Measurements from ENCODE around the gene FHL2.
A peak's percentile ranks its signal among the peaks of the same experiment; 100 is the strongest.
"Not testable (repeated sequence)": the region's sequence is repeated elsewhere in the genome, so short reads cannot be mapped to it uniquely, and the experiment has no call there.

Gene FHL2

DNA sequence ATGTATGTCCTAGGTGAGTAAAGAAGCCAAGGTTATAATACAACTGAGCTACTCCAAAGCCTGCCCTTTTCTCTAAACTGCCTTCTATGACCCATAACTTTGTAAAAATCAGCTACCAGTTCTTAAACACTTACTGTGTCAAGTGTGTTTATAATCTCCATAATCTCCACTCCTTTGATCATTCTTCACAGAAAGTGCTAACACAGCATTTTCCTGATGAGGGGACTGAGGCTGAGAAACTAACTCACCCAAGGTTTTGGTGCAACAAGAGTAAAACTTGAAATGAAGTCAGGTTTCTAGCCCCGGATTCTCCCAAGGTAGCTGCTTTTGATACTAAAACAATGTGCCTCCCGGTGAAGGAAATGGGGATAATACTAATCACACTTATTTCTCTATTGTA lies 63.4 kb downstream of the FHL2 start:
- DNase-seq = no peak

DNA sequence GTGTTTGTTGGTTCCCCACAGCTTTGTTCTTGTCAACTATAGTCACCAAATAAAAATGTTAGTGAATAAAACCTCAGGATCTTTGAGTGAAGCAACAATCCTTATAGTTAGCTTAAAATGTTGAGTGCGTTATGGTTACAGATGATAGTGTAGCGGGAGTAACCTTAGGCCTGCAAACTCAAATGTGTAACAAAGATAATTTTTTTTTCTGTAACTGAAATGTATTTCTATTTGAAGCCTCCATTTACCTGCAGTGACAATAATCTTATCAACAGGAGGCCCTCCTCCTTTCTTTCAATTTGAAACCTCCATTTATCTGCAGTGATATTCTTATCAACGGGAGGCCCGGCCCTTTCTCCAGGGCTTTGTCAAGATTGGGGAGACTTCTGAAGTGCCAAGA lies 64.6 kb downstream of the FHL2 start:
- DNase-seq = no peak

DNA sequence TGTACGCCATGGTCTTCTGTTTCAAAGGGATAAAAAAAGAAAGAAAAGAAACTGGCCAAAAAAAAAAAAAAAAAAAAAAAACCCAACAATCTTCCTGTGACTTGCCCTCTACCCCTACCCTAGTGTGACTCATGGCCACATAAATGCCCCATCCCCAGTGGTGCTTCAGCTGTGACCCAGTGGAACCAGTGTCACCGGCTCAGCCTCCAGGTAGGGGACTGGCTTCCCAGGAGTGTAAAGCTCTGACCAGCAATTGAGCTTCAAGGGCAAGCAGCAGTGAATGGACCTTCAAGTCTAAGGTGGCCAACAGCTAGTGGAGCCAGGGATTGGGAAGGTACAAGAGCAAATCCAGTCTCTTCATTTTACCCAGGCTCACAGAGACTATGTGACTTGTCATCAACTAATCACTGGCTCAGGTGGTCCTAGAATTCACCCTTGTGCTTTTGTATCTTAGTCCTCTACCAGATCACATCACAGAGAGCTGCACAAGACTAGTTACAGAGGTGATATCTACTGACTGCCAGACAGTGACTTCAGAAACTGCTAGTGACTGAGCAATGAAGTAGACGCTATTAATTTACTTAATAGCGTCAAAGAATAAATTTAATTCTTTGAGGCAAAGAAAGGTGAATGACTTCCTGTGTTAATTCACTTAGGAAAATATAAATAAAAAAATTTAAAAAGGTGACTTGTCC lies 68.0 kb downstream of the FHL2 start:
- no peak for DNase-seq

DNA sequence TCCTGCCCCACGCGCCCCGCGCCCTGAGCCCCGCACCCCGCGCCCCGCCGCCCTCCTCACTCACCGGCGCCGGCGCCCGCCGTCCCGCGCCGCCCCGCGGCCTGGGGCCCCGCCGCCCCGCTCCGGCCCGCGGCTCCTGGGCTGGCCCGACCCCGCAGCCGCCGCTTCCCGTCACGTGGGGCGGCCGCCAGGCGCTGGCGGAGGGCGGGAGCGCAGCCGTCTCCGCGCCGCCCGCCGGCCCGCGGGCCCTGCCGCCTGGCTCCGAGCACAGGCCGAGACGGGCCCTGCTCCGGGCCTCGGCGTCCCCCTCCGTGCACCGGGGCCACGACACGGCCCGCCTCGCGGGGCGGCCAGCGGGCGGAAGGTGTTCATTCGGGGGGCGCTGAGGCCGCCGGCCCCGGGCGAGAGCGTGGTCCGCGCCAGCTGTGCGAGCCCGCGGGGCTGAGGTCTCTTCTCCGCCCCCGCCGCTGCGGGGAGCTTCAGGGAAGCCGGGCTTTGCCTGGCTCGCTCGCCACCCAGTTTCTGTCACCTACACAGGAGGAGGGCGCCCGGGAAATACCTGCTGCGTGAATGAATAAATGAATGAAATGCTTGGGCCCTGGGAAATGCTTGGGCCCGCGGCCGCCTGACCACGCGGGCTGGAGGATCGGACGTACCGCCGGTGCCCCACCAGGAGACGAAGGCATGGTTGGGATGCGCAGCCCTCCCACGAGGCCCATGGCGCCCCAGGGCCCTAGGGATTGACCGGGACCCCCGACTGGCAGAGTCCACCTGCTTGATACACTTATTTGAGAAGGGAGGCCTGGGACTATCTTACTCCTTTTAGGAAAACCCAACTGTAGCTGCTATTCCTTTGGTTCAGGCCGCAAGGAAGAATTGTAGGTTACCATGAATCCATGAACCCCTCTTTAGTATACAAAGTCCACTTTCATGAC lies 69.0 kb downstream of the FHL2 start, which contains the start of gene TGFBRAP1:
Gene TGFBRAP1, minus strand, starts transcription at position 175 of the 935 bp plus-strand sequence. CDS start 21,434 bp downstream, outside the sequence.
- peak; percentile 34 for DNase-seq

DNA sequence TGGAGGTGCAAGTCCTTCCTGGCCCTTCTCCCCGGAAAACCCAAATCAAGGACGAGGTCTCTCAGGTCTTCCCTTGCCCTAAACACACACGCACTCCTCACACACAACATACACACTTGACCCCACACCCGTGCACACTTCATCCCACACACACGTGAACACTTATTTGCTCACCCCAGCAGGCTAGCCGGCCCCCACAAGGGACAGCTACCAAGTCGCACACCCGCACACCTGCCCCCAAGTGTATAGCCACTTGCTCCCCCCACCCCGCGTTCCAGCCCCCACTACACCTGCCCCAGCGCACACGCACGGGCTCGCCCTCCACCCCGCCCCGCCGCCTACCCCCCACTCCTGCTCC lies 69.7 kb downstream of the FHL2 start:
- DNase-seq = no peak

DNA sequence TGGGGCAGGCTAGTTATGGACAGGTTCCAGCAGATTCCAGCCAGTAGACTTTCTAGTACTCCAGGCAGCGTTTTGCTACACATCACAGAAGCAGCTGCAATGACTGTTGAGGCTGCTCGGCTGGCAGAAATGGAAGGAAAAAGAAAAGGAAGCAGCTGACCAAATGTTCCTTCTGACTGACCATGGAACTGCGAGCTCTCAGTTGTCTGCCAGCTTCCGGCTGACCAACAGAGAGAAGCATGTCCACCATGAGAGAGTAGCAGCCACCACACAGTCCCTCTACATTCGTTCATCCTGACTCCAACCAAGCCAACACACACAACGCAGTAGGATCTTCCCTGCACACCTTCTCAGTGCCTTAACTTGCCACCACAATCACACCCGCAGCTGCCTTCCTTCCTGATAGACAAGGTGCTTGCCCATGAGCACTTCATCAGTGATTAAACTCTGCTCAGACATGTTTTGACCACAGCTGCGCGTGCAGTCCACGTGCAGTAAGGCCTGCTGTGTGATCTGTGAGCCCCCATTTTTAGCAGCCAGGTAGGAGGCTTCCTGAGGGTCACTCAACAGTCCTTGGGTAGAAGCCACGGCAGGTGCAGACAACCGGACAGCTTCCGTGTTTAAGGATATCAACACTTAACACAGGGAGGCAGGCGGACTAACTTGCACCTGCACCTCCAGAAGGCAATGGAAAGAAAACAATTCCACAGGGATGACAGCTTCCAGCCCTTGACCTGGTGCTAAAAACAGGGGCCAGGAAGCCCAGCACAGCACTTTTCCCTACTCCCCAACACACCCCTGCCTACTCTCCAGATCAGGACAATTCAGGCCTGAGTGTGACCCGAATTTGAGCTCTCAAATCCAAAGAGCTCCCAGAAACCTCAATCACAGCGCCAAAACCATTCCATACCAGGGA lies 70.3 kb downstream of the FHL2 start:
- no peak for DNase-seq

DNA sequence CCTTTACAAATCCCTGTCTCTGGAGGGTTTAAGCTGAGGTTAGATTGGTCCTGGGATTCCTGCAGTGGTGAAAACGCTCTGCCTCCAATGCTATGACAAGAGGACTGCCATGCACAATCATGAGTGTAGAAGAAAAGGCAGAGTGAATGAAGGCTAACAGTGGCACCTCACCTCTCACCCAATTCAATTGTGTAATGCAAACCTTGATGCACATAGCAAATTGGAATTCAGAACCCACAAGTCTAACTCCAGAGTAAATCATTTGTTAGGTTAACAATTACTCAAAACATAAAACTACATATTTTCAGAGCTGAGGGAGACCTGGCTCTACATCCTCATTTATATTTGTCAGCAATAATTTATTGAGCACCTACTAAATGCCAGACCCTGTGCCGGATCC lies 71.2 kb downstream of the FHL2 start:
- DNase-seq = no peak

DNA sequence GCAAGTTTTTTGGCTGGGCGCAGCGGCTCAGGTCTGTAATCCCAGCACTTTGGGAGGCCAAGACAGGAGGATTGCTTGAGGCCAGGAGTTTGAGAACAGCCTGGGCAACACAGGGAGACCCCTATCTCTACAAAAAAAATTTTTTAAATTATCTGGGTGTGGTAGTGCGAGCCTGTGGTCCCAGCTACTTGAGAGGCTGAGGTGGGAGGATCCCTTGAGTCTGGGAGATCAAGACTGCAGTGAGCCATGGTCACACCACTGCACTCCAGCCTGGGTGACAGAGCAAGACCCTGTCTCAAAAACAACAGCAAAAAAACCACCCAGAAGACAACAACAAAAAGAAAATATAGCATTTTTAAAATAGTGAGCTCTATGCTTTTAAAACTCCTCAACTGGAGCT lies 71.6 kb downstream of the FHL2 start:
- DNase-seq = not testable (repeated sequence)

DNA sequence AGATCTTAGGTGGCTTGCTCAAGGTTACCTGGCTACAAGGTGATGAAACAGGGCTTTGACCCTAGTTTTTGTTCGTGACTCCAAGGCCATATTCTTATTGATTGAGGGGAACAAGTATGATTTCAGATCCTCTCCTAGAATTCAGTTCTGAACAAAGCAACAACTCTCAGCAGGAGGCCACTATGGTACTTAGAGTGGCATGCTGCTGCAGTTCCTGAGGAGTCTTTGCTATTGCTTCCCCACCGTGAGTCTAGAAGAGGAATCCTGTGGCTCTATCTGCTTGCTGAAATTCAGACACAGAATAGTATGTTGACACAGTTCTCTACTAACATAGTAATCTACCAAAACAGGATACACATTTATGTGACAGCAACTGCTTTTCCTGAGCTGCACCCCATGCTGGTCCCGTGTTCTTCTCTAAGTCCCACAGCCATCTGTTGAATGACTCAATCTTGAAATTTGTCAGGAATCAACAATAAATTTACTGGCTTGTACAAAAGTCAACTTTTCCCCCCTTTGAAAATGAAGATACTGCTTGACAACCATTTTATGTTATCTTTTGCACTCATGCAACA lies 73.4 kb downstream of the FHL2 start:
- DNase-seq = no peak

DNA sequence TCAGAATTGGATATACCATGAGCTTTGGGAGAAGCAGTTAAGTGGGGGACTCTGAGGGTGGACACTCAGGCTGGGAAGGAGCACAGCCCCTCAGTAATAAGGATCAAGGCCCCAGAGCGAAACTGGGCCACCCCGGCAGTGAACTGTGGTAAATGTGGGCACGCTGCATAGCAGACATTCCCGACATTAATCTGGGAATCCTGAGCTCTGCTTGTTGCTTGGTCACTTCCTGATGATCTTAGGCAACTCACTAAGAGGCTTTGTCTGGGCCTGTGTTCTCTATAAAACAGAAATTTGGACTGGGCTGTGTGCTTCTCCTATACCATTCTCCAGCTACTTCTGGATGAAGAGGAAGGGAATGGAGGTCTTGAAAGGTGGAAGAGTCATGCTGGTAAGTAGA lies 74.1 kb downstream of the FHL2 start:
- no peak for DNase-seq

DNA sequence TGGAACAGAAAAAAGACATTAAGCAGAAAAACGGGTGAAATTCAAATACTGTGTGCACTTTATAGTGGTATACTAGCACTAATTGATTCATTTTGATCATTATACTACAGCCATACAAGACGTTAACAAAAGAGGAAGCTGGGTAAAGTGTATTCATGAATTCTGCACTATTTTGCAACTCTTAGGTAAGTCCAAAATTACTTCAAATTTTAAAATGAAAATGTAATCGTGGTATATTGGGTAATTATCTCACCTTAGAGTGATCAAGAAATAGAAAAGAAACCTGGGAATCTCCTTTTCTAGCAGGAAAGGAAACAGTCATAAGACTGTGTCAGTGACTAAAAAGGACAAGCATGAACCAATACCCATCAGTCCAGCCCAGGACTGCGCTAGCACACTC lies 74.8 kb downstream of the FHL2 start:
- DNase-seq = no peak

DNA sequence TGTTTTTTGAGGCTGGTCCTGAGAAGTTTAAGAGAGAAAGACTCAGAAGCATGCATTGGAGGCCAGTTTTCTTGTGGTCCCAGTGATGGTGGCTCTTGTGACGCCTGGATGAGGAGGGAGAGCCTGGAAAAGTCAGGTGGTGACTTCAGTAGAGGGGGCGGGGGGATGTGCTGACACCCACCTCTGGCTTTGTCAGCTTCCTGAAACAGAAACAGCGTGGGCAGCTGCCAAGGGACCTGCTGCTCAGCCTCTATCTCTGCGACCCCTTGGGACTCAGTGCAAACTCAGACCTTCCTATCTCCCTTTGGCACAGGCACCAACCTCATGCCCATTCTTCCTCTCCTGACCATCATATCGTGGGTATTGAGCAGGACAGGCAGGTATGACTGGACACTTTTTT lies 75.7 kb downstream of the FHL2 start:
- no peak for DNase-seq

DNA sequence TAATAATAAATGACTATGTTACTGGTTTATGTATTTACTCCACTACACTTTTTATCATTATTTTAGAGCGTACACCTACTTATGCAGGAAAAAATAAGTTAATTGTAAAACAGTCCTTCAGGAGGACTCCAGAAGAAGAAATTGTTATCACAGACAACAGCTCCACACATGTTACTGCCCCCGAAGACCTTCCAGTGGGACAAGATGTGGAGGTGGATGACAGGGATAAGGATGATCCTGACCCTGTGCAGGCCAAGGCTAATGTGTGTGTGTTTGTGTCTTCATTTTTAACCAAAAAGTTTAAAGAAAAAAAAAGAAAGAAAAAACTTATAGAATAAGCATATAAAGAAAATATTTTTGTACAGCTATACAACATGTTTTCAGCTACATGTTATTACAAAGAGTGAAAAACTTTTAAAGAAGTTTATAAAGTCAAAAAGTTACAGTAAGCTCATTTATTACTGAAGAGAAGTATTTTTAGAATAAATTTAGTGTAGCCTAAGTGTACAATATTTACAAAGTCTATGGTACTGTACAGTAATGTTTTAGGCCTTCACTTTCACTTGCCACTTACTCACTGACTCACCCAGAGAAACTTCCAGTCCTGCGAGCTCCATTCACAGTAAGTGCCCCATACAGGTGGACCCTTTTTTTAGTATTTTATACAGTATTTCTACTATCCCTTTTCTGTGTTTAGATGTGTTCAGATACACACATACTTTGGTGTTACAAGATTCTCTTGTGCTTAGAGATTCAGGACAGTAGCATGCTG lies 76.8 kb downstream of the FHL2 start:
- DNase-seq = no peak

DNA sequence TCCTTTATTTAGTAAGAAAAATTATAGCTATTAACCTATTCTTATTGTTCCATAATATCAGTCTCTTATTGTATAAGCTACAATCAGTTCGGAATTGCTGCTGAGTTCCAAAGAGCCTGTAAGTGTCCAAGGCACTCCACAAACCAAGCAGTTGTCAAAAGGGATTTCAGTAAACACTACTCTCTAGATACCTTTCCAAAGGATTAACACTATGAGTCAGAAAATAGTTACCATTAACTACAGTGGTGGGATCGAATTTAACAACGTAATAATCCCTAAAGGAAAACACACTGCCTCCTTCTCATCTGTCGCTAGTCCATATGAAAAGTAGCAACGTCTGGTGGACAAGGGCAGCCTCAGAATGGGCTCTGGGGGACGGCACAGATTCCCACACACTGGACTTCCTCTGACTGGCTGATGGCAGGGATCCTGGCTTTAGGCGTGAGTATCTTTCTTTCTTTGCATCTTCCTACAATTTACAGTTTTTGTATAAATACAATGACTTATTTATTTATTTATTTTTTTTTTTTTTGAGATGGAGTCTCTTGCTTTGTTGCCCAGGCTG lies 78.1 kb downstream of the FHL2 start:
- no peak for DNase-seq

DNA sequence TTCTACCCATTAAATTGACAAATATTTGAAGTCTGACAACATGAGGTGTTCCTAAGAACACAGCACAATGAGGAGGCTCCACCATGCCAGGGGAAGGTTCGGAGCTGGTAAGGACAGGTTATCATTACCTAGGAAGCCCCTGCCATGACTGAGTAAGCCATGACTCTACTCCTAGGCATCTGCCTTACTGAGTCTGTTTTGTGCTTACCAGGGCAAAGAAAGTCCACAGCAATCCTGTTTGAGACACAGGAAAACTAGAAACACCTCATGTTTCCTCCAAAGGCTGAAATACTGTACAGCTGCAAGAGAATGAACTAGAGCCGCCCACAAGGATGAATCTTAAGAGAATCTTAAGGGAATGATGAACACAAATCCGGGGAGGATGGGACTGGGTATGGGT lies 80.9 kb downstream of the FHL2 start:
- no peak for DNase-seq

DNA sequence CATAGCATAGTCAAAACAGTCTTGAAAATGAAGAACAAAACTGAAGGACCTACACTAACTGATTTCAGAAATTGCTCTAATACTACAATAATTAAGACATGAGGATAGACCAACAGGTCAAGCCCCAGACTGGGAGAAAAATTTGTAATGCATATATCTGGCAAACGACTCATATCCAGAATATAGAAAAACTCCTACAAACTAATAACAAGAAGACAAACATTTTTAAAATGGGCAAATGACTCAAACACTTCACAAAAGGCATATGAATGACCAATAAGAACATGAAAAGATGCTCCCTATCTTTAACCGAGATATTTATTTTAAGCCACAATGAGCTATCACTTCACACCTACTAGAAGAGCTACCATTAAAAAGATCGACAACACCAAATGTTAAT lies 83.5 kb downstream of the FHL2 start:
- DNase-seq = no peak

DNA sequence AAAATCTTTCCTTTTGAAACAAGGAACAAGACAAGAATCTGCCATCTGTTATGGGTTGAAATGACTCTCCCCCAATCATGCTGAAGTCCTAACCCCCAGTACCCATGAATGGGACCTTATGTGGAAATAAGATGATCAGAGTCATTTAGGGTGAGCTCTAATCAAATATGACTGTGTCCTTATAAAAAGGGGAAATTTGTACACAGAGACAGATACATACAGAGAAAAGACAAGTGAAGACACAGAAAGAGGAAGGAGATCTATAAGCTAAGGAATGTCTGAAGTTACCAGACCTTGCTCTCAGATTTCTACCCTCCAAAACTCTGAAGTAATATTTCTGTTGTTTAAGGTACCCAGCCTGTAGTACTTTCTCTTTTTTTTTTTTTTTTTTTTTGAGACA lies 85.0 kb downstream of the FHL2 start:
- no peak for DNase-seq

Measured in activated CD4-positive, alpha-beta T cell treated with anti-CD3 and anti-CD28 coated beads for 1 hour (primary cell).